22Rv1 (cell line): ENCODE measurements around the gene SCYL3.
"Not testable (repeated sequence)": the region's sequence is repeated elsewhere in the genome, so short reads cannot be mapped to it uniquely, and the experiment has no call there.

Experiments used
- H3K27ac ChIP-seq: fragments of 450-650 bp; 2 replicates; pipeline ENCODE4 v1.5.1; 2017
- CTCF ChIP-seq: fragments of 450-650 bp; IDR thresholded peaks from 2 replicates; pipeline ENCODE4 v1.5.1; 2017; ENCODE audit warnings: mild to moderate bottlenecking
- ZFX ChIP-seq: fragments of 450-650 bp; IDR thresholded peaks from 2 replicates; pipeline ENCODE4 v1.6.1; 2017; ENCODE audit warnings: antibody characterized with exemption, borderline replicate concordance

Gene SCYL3

GRCh38 chr1:169879034-169879840 is 14.5 kb downstream of the SCYL3 start:
- H3K27ac ChIP-seq, result no peak overlapping the region
- TF ChIP-seq ZFX (no peak), CTCF (no peak)

GRCh38 chr1:169878498-169878897 is 15.2 kb downstream of the SCYL3 start:
- TF ChIP-seq CTCF (no peak), ZFX (no peak)
- H3K27ac ChIP-seq, result no peak overlapping the region

GRCh38 chr1:169877800-169878491 is 15.8 kb downstream of the SCYL3 start:
- TF ChIP-seq ZFX, result no peak
- TF ChIP-seq CTCF, result no peak
- no peak overlapping the region for H3K27ac ChIP-seq

GRCh38 chr1:169874229-169874628 is 19.5 kb downstream of the SCYL3 start:
- TF ChIP-seq CTCF, result no peak
- TF ChIP-seq ZFX, result no peak
- peak overlapping the region; percentile 13; the same call in 1 of the 2 replicates for H3K27ac ChIP-seq

GRCh38 chr1:169873582-169874199 is 20.0 kb downstream of the SCYL3 start:
- TF ChIP-seq CTCF (no peak), ZFX (no peak)
- H3K27ac ChIP-seq, result peak overlapping the region; percentile 13; the same call in 1 of the 2 replicates

GRCh38 chr1:169872906-169873305 is 20.8 kb downstream of the SCYL3 start:
- no peak overlapping the region for H3K27ac ChIP-seq
- TF ChIP-seq ZFX, result no peak
- TF ChIP-seq CTCF, result no peak

GRCh38 chr1:169871988-169872387 is 21.7 kb downstream of the SCYL3 start:
- H3K27ac ChIP-seq, result not testable (repeated sequence)
